ENCODE results near the gene TSPOAP1. TPM values are rescaled to one million over a fixed set of nuclear protein-coding genes. Genes with fewer than 3 reads are reported as not detected.

TSPOAP1 gene
- total and polyA plus RNA-seq, 2 of the 13 experiments (the other 11 are each of a cell fraction or from before 2014, with no cell fraction given) = not detected

- TF ChIP-seq HOXA3 (CRISPR knock-in tag; IDR thresholded peaks at IDR 0.05) (no peak), NFE2 (CRISPR knock-in tag; IDR thresholded peaks at IDR 0.05) (no peak), GABPB1 (CRISPR knock-in tag; IDR thresholded peaks at IDR 0.05) (no peak)
Observed at GRCh38 chr17:58300336-58300735, 28.3 kb downstream of the TSPOAP1 start (continued).

- WGBS (ENCODE audit: low lambda C conversion rate) = 5% methylated on average over 1 of the region's 1 CpG
Observed at GRCh38 chr17:58294034-58294433, 34.6 kb downstream of the TSPOAP1 start.

More at GRCh38 chr17:58294034-58294433, 34.6 kb downstream of the TSPOAP1 start:
- Histone ChIP-seq H3K36me3 (replicated peaks in 1 of 2; ENCODE audit: control insufficient read depth in 1 of 2, insufficient read depth in 2 of 2, low read length in 2 of 2) (no peaks in the 10 kb centered on the region), H2AFZ (ENCODE audit: low read length) (no peak overlapping the region), H3K4me1 (ENCODE audit: insufficient read depth, low read length) (no peaks in the 10 kb centered on the region), H3K9me3 (ENCODE audit: low read length) (no peaks in the 10 kb centered on the region), H4K20me1 (ENCODE audit: insufficient read depth, low read length) (no peaks in the 10 kb centered on the region), H3K4me2 (ENCODE audit: low read depth, low read length) (no peak overlapping the region), H3K27ac (ENCODE audit: extremely low read length, insufficient read depth, low read length) (no peak overlapping the region), H3K4me3 (replicated peaks in 1 of 3; ENCODE audit: insufficient read depth in 1 of 3, low read depth in 2 of 3, low read length in 3 of 3) (no peak overlapping the region), H3K27me3 (ENCODE audit: control insufficient read depth in 1 of 2, insufficient read depth in 2 of 2, low read length in 2 of 2) (peaks cover 0 to 23% of the 10 kb centered on the region in 2 experiments; a peak in 3 of 5 replicates), H3K9ac (ENCODE audit: insufficient read depth, low read depth, low read length) (no peak overlapping the region), H3K79me2 (ENCODE audit: insufficient read depth, low read length) (no peaks in the 10 kb centered on the region)
- no TSS peak for BruUV-seq (replicated peaks)
- POLR2A ChIA-PET = no interaction called here
- in situ Hi-C loops (cut with HindIII; ENCODE audit: extremely low pct_ligation_motif_present, low pct_unique_long_range_greater_than_20kb) (no loop called here), intact Hi-C loops (cut with micrococcal nuclease; ENCODE audit: unreplicated experiment) (no loop called here)
- TF ChIP-seq ZNF460 (CRISPR knock-in tag; IDR thresholded peaks at IDR 0.05; ENCODE audit: borderline replicate concordance) = no peak
- no peak for TF ChIP-seq HMG20A (CRISPR knock-in tag; IDR thresholded peaks at IDR 0.05; ENCODE audit: borderline replicate concordance)
- no peak for TF ChIP-seq TBL1XR1 (IDR thresholded peaks at IDR 0.05; ENCODE audit: borderline replicate concordance, low read length, partially characterized antibody)
- TF ChIP-seq ZNF646 (CRISPR knock-in tag; IDR thresholded peaks at IDR 0.05) = no peak
- no peak for TF ChIP-seq ZNF780A (CRISPR knock-in tag; IDR thresholded peaks at IDR 0.05)
- no peak for TF ChIP-seq HCFC1 (IDR thresholded peaks at IDR 0.05; ENCODE audit: low read depth, low read length)
- TF ChIP-seq ZNF124 (CRISPR knock-in tag; IDR thresholded peaks at IDR 0.05) = no peak
- no peak for TF ChIP-seq FOXP4 (CRISPR knock-in tag; IDR thresholded peaks at IDR 0.05)
- TF ChIP-seq FOXA3 (CRISPR knock-in tag; IDR thresholded peaks at IDR 0.05) = no peak
- FAIRE-seq = no peak
- DNase-seq (ENCODE audit: low spot score) = no peak
- CTCF ChIA-PET (ENCODE audit: low intra/inter-chr PET ratio, low total read pairs) = no interaction called here
- no peak for ATAC-seq

Measured in HepG2 (cell line).